Psoas muscle (tissue), 8 donors: ENCODE data around the gene CACNB2. TPM values are rescaled to one million over a fixed set of nuclear protein-coding genes. Genes with fewer than 3 reads are reported as not detected.

Experiments
- ATAC-seq, 4 donors: fragments of 200-7000 bp; cut with Tn5 transposase; one replicate each; pipeline ENCODE4 v1.9.1; 2020; ENCODE audit warnings: moderate library complexity in 3 of 4, mild to moderate bottlenecking in 2 of 4
- DNase-seq, 2 donors: peaks; one replicate each; pipeline ENCODE4 v3.0.0-alpha.2; 2020
- H3K27ac ChIP-seq: fragments of 200-600 bp; one replicate; pipeline ENCODE4 v1.8.0; 2022
- H3K27me3 ChIP-seq, 3 donors: fragments of 200-600 bp in 1 of 3; one replicate each; pipeline versions ENCODE4 v1.6.1 to v1.8.0; 2013 to 2022; ENCODE audit warnings: low read length in 2 of 3, mild to moderate bottlenecking in 2 of 3, moderate library complexity in 1 of 3; ENCODE audit not compliant: insufficient read depth in 3 of 3
- H3K36me3 ChIP-seq, 2 donors: fragments of 200-600 bp in 1 of 2; one replicate each; pipeline versions ENCODE4 v1.6.1 to v1.8.0; 2013 to 2022; ENCODE audit warnings: low read depth in 1 of 2, mild to moderate bottlenecking in 1 of 2, moderate library complexity in 1 of 2; ENCODE audit not compliant: insufficient read depth in 1 of 2
- H3K4me1 ChIP-seq: fragments of 200-600 bp; one replicate; pipeline ENCODE4 v1.8.0; 2022
- H3K4me3 ChIP-seq: fragments of 200-600 bp; one replicate; pipeline ENCODE4 v1.8.0; 2022; ENCODE audit warnings: mild to moderate bottlenecking
- H3K9me3 ChIP-seq: fragments of 200-600 bp; one replicate; pipeline ENCODE4 v1.8.0; 2022
- CTCF ChIP-seq: fragments of 200-600 bp; IDR thresholded peaks from one replicate; pipeline ENCODE4 v1.8.0; 2022; ENCODE audit warnings: antibody characterized with exemption
- WGBS, 3 donors: extraction: QIAGEN DNeasy Blood & Tissue Kit; methylation state at CpG; one replicate each; pipeline versions ENCODE4 v1.1.6 to v1.1.7; 2013; 5-methylcytosine and 5-hydroxymethylcytosine counted together
- intact Hi-C, 2 donors: fragments of 100-400 bp; cut with DNase I; formaldehyde crosslinking; loops; one replicate each; pipeline versions ENCODE4 v1.11.0 to v1.14.2; 2022
- polyA plus RNA-seq, 3 donors: library from polyadenylated mRNA; stranded (reverse); fragments of 200-250 nt; gene quantifications; one replicate each; pipeline ENCODE4 v1.2.3, GENCODE V29; 2013
- total RNA-seq, 4 donors: library from RNA; stranded (reverse); fragmentation: NEBNext Ultra II Directional in 2 of 4; extraction: Animal tissue kit (Norgen Biotek cat#: 25700) in 2 of 4; gene quantifications; one replicate each; pipeline versions ENCODE4 v1.2.1 to v1.2.4, GENCODE V29; 2021 to 2023
- donor health status: healthy with polysubstance abuse.
- donor health status: DM: no; HTN: no; CAD: no; lungs with moderate emphysema.
- donor health status: Bipolar disorder and iron deficiency.
- donor health status: healthy.
- donor health status: DM: yes; HTN: yes; CAD: no.
- donor health status: DM: no; HTN: no; CAD: no.
- donor health status: DM: no; HTN: no; CAD: no.
- donor health status: DM: yes; HTN: yes; CAD: no.

CACNB2 gene
- total and polyA plus RNA-seq, 7 donors = 0.20 to 0.71 (median 0.43) TPM

GRCh38 chr10:18231480-18231879 is 91.3 kb downstream of the CACNB2 start:
- Histone ChIP-seq H3K27ac (no peak overlapping the region), H3K4me1 (no peaks in the 10 kb centered on the region), H3K9me3 (no peaks in the 10 kb centered on the region), H3K36me3 (no peaks in the 10 kb centered on the region), H3K4me3 (no peak overlapping the region), H3K27me3 (peaks cover 0 to 5% (median 0%) of the 10 kb centered on the region in 3 donors)
- DNase-seq = no peak
- intact Hi-C loops = no loop called here
- TF ChIP-seq CTCF = no peak
- WGBS, 3 donors = 93 to 95% (median 95%) methylated on average over 2 of the region's 2 CpGs
- ATAC-seq = no peak

GRCh38 chr10:18233775-18234174 is 93.6 kb downstream of the CACNB2 start:
- no peaks in the 10 kb centered on the region for H3K9me3 ChIP-seq
- no peaks in the 10 kb centered on the region for H3K36me3 ChIP-seq
- H3K4me1 ChIP-seq = no peaks in the 10 kb centered on the region
- 51 to 61% (median 56%) methylated on average over 8 of the region's 8 CpGs for WGBS, 3 donors
- H3K27ac ChIP-seq = no peak overlapping the region
- no peak for TF ChIP-seq CTCF
- ATAC-seq (no peak), DNase-seq (no peak)
- H3K4me3 ChIP-seq = no peak overlapping the region
- peaks cover 0 to 9% (median 0%) of the 10 kb centered on the region in 3 donors for H3K27me3 ChIP-seq
- intact Hi-C loops = no loop called here

GRCh38 chr10:18235477-18235876 is 95.3 kb downstream of the CACNB2 start:
- H3K9me3 ChIP-seq = no peaks in the 10 kb centered on the region
- DNase-seq (no peak), ATAC-seq (no peak)
- no peak for TF ChIP-seq CTCF
- no peaks in the 10 kb centered on the region for H3K4me1 ChIP-seq
- H3K4me3 ChIP-seq = no peak overlapping the region
- H3K27ac ChIP-seq = no peak overlapping the region
- H3K36me3 ChIP-seq = no peaks in the 10 kb centered on the region
- intact Hi-C loops = no loop called here
- WGBS, 3 donors = 67 to 80% (median 73%) methylated on average over 4 of the region's 4 CpGs
- H3K27me3 ChIP-seq = peaks cover 0 to 9% (median 0%) of the 10 kb centered on the region in 3 donors

GRCh38 chr10:18236756-18237155 is 96.5 kb downstream of the CACNB2 start:
- ATAC-seq = no peak
- H3K9me3 ChIP-seq = no peaks in the 10 kb centered on the region
- TF ChIP-seq CTCF = no peak
- peaks cover 0 to 9% (median 0%) of the 10 kb centered on the region in 3 donors for H3K27me3 ChIP-seq
- WGBS, 3 donors = 52 to 62% (median 60%) methylated on average over 3 of the region's 3 CpGs
- H3K27ac ChIP-seq = no peak overlapping the region
- no peak overlapping the region for H3K4me3 ChIP-seq
- no peaks in the 10 kb centered on the region for H3K4me1 ChIP-seq
- DNase-seq = no peak
- intact Hi-C loops = no loop called here
- H3K36me3 ChIP-seq = no peaks in the 10 kb centered on the region

GRCh38 chr10:18238870-18239485 is 98.8 kb downstream of the CACNB2 start:
- H3K4me3 ChIP-seq = no peak overlapping the region
- DNase-seq (no peak), ATAC-seq (no peak)
- H3K4me1 ChIP-seq = no peaks in the 10 kb centered on the region
- no peak overlapping the region for H3K27ac ChIP-seq
- 52 to 55% (median 52%) methylated on average over 8 of the region's 8 CpGs for WGBS, 3 donors
- TF ChIP-seq CTCF = peak; percentile 39
- intact Hi-C loops = no loop called here
- H3K27me3 ChIP-seq = peaks cover 0 to 9% (median 0%) of the 10 kb centered on the region in 3 donors
- no peaks in the 10 kb centered on the region for H3K36me3 ChIP-seq
- H3K9me3 ChIP-seq = no peaks in the 10 kb centered on the region
